ENCODE data around the gene CD19.

GRCh38 chr16:28927815-28928214, 4.0 kb upstream of the CD19 start:
- no peak for TF ChIP-seq CTCF (IDR thresholded peaks at IDR 0.05)
- TF ChIP-seq POLR2A (IDR thresholded peaks at IDR 0.05): no peak
